ENCODE measurements around the gene ATP10B. TPM values are rescaled to one million over a fixed set of nuclear protein-coding genes. Genes with fewer than 3 reads are reported as not detected.

Gene ATP10B
- total RNA-seq, 2 experiments from 2014 or later, result not detected

- no peak for TF ChIP-seq EZH2phosphoT487 (IDR thresholded peaks at IDR 0.05; ENCODE audit: borderline replicate concordance, low read depth, low read length)
- TF ChIP-seq, protein P1, sequence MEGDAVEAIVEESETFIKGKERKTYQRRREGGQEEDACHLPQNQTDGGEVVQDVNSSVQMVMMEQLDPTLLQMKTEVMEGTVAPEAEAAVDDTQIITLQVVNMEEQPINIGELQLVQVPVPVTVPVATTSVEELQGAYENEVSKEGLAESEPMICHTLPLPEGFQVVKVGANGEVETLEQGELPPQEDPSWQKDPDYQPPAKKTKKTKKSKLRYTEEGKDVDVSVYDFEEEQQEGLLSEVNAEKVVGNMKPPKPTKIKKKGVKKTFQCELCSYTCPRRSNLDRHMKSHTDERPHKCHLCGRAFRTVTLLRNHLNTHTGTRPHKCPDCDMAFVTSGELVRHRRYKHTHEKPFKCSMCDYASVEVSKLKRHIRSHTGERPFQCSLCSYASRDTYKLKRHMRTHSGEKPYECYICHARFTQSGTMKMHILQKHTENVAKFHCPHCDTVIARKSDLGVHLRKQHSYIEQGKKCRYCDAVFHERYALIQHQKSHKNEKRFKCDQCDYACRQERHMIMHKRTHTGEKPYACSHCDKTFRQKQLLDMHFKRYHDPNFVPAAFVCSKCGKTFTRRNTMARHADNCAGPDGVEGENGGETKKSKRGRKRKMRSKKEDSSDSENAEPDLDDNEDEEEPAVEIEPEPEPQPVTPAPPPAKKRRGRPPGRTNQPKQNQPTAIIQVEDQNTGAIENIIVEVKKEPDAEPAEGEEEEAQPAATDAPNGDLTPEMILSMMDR (conservative IDR thresholded peaks at IDR 0.05; ENCODE audit: low read length), result no peak
- POLR2A ChIA-PET, result interaction anchor here (0.5 kb wide), 1 partner anchor 679 kb away, joined by 3 read pairs; no protein-coding TSS in a partner anchor
- H3K9me2 ChIP-seq (ENCODE audit: insufficient read depth, low read length), result no peaks in the 10 kb centered on the region
- no peaks in the 10 kb centered on the region for H3K9me3 ChIP-seq (ENCODE audit: low read length)
- intact Hi-C loops (cut with micrococcal nuclease; ENCODE audit: unreplicated experiment), result no loop called here
- H3K79me2 ChIP-seq (ENCODE audit: insufficient read depth, low read depth, low read length), result no peaks in the 10 kb centered on the region
- H3K4me1 ChIP-seq (ENCODE audit: insufficient read depth, low read length, poor library complexity, severe bottlenecking), result no peaks in the 10 kb centered on the region
- H4K20me1 ChIP-seq (ENCODE audit: insufficient read depth, low read length), result no peaks in the 10 kb centered on the region
- no peak overlapping the region for H3K27ac ChIP-seq (ENCODE audit: low read depth, low read length, poor library complexity, severe bottlenecking)
- BruUV-seq (replicated peaks), result no TSS peak
- no peak for DNase-seq (ENCODE audit: low spot score)
- H3K36me3 ChIP-seq (ENCODE audit: insufficient read depth, low read length), result no peaks in the 10 kb centered on the region
- no peak overlapping the region for H2AFZ ChIP-seq (ENCODE audit: low read length)
- H3K4me3 ChIP-seq (ENCODE audit: low read depth, low read length, poor library complexity, severe bottlenecking), result no peak overlapping the region
- CTCF ChIA-PET (ENCODE audit: unreplicated experiment), result no interaction called here
- no peak overlapping the region for H3K4me2 ChIP-seq (ENCODE audit: low read length)
Measured at GRCh38 chr5:160701403-160701802, 150.6 kb downstream of the ATP10B start.

GRCh38 chr5:160699301-160699700, 152.7 kb downstream of the ATP10B start:
- no TSS peak for BruUV-seq (replicated peaks)
- H4K20me1 ChIP-seq (ENCODE audit: insufficient read depth, low read length), result no peaks in the 10 kb centered on the region
- H3K9me2 ChIP-seq (ENCODE audit: insufficient read depth, low read length), result no peaks in the 10 kb centered on the region
- H3K36me3 ChIP-seq (ENCODE audit: insufficient read depth, low read length), result no peaks in the 10 kb centered on the region
- ChIA-PET POLR2A (no interaction called here), CTCF (ENCODE audit: unreplicated experiment) (no interaction called here)
- no peaks in the 10 kb centered on the region for H3K9me3 ChIP-seq (ENCODE audit: low read length)
- no peak for DNase-seq (ENCODE audit: low spot score)
- H3K4me3 ChIP-seq (ENCODE audit: low read depth, low read length, poor library complexity, severe bottlenecking), result no peak overlapping the region
- H2AFZ ChIP-seq (ENCODE audit: low read length), result no peak overlapping the region
- H3K4me2 ChIP-seq (ENCODE audit: low read length), result no peak overlapping the region
- no peaks in the 10 kb centered on the region for H3K79me2 ChIP-seq (ENCODE audit: insufficient read depth, low read depth, low read length)
- TF ChIP-seq, protein P1 (conservative IDR thresholded peaks at IDR 0.05; ENCODE audit: low read length), result no peak
- TF ChIP-seq EZH2phosphoT487 (IDR thresholded peaks at IDR 0.05; ENCODE audit: borderline replicate concordance, low read depth, low read length), result no peak
- H3K4me1 ChIP-seq (ENCODE audit: insufficient read depth, low read length, poor library complexity, severe bottlenecking), result no peaks in the 10 kb centered on the region
- intact Hi-C loops (cut with micrococcal nuclease; ENCODE audit: unreplicated experiment), result no loop called here
- H3K27ac ChIP-seq (ENCODE audit: low read depth, low read length, poor library complexity, severe bottlenecking), result no peak overlapping the region

DNA sequence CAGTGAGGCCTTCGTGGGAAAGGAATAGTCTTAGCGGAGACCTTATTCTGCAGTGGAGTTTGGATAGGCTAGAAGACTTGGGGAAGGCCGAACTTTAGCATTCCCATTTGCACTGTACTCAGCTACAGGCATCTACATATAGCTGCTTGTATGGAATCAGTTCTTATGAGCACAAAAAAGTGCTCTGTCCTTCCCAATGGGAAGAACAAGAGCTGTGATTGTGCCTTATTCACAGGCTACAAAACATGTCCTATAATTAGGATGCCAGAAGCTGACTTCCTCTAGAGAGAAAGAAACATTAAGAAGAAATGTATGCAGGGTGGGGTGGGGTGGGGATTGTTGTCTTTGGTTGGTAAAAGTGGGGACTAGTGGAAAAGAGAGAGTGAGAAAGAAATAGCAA, 154.7 kb downstream of the ATP10B start:
- intact Hi-C loops (cut with micrococcal nuclease; ENCODE audit: unreplicated experiment), result no loop called here
- ChIA-PET POLR2A (no interaction called here), CTCF (ENCODE audit: unreplicated experiment) (no interaction called here)
- H3K4me2 ChIP-seq (ENCODE audit: low read length), result no peak overlapping the region
- H3K9me2 ChIP-seq (ENCODE audit: insufficient read depth, low read length), result no peaks in the 10 kb centered on the region
- DNase-seq (ENCODE audit: low spot score), result no peak
- no peaks in the 10 kb centered on the region for H3K36me3 ChIP-seq (ENCODE audit: insufficient read depth, low read length)
- TF ChIP-seq, protein P1 (conservative IDR thresholded peaks at IDR 0.05; ENCODE audit: low read length), result no peak
- no peak for TF ChIP-seq EZH2phosphoT487 (IDR thresholded peaks at IDR 0.05; ENCODE audit: borderline replicate concordance, low read depth, low read length)
- H3K27ac ChIP-seq (ENCODE audit: low read depth, low read length, poor library complexity, severe bottlenecking), result no peak overlapping the region
- no peaks in the 10 kb centered on the region for H3K79me2 ChIP-seq (ENCODE audit: insufficient read depth, low read depth, low read length)
- no peak overlapping the region for H2AFZ ChIP-seq (ENCODE audit: low read length)
- no peak overlapping the region for H3K4me3 ChIP-seq (ENCODE audit: low read depth, low read length, poor library complexity, severe bottlenecking)
- H4K20me1 ChIP-seq (ENCODE audit: insufficient read depth, low read length), result no peaks in the 10 kb centered on the region
- no TSS peak for BruUV-seq (replicated peaks)
- no peaks in the 10 kb centered on the region for H3K9me3 ChIP-seq (ENCODE audit: low read length)
- no peaks in the 10 kb centered on the region for H3K4me1 ChIP-seq (ENCODE audit: insufficient read depth, low read length, poor library complexity, severe bottlenecking)
